PC-9 (cell line): Measurements from ENCODE around the gene LRP1. TPM values are rescaled to one million over a fixed set of nuclear protein-coding genes. Genes with fewer than 3 reads are reported as not detected.
A peak's percentile ranks its signal among the peaks of the same experiment; 100 is the strongest.

Source experiments
- BruUV-seq: library from RNA; stranded (reverse); fragments of 400-500 nt; replicated peaks from 2 replicates; lab custom pipeline; 2021; lab: Mats Ljungman, UMichigan
- CTCF ChIA-PET: fragments of 300-600 bp; sonication (Branson Sonifier 250); formaldehyde crosslinking; loops from one replicate; lab custom pipeline; 2022; ENCODE audit warnings: antibody characterized with exemption; lab: Charles Lee
- POLR2A ChIA-PET: fragments of 300-600 bp; sonication (Branson Sonifier 250); formaldehyde crosslinking; loops from one replicate; lab custom pipeline; 2022; ENCODE audit warnings: antibody characterized with exemption; ENCODE audit not compliant: unreplicated experiment; lab: Charles Lee
- DNase-seq, 2 experiments: peaks; one replicate each; pipeline versions ENCODE4 v3.0.0 to v3.0.0-alpha.2; 2015 to 2022; ENCODE audit warnings: mixed read lengths in 1 of 2
- H2AFZ ChIP-seq: fragments of 200-600 bp; sonication (generic); 2 replicates; pipeline ENCODE4 v1.8.1; 2017; ENCODE audit warnings: antibody characterized with exemption
- H3F3A ChIP-seq: fragments of 200-600 bp; sonication (generic); 2 replicates; pipeline ENCODE4 v1.8.1; 2017; ENCODE audit warnings: antibody characterized with exemption, mild to moderate bottlenecking, low read depth; ENCODE audit not compliant: insufficient read depth
- H3K27ac ChIP-seq: fragments of 200-600 bp; sonication (generic); 2 replicates; pipeline ENCODE4 v1.6.1; 2016; ENCODE audit warnings: mixed run types
- H3K27me3 ChIP-seq: fragments of 200-600 bp; sonication (generic); 2 replicates; pipeline ENCODE4 v1.6.1; 2016; ENCODE audit warnings: low read depth, mixed run types; ENCODE audit not compliant: insufficient read depth
- H3K36me3 ChIP-seq: fragments of 200-600 bp; sonication (generic); 2 replicates; pipeline ENCODE4 v1.6.1; 2016; ENCODE audit warnings: low read depth, mixed run types
- H3K4me1 ChIP-seq: fragments of 200-600 bp; sonication (generic); replicated peaks from 2 replicates; pipeline ENCODE4 v1.6.1; 2016; ENCODE audit warnings: mixed run types; ENCODE audit not compliant: insufficient read depth
- H3K4me2 ChIP-seq: fragments of 200-600 bp; sonication (generic); 2 replicates; pipeline ENCODE4 v1.6.1; 2017; ENCODE audit warnings: mixed run types
- H3K4me3 ChIP-seq: fragments of 200-600 bp; sonication (generic); 2 replicates; pipeline ENCODE4 v1.6.1; 2016; ENCODE audit warnings: mixed run types
- H3K79me2 ChIP-seq: fragments of 200-600 bp; sonication (generic); 2 replicates; pipeline ENCODE4 v1.6.1; 2017; ENCODE audit warnings: low read depth, mixed run types
- H3K9me2 ChIP-seq: fragments of 200-600 bp; sonication (generic); 2 replicates; pipeline ENCODE4 v1.8.1; 2017; ENCODE audit warnings: mild to moderate bottlenecking; ENCODE audit not compliant: insufficient read depth
- H3K9me3 ChIP-seq: fragments of 200-600 bp; sonication (generic); 2 replicates; pipeline ENCODE4 v1.8.1; 2016; ENCODE audit warnings: low read depth; ENCODE audit not compliant: insufficient read depth
- H4K20me1 ChIP-seq: fragments of 200-600 bp; sonication (generic); 2 replicates; pipeline ENCODE4 v1.8.1; 2017; ENCODE audit not compliant: insufficient read depth
- EZH2 ChIP-seq: fragments of 200-600 bp; sonication (generic); IDR thresholded peaks from 2 replicates; pipeline ENCODE4 v1.8.0; 2017; ENCODE audit warnings: antibody characterized with exemption, low read depth
- intact Hi-C: fragments of 100-400 bp; cut with micrococcal nuclease; formaldehyde crosslinking; loops from one replicate; pipeline ENCODE4 v1.10.0; 2022; ENCODE audit not compliant: unreplicated experiment
- total RNA-seq: library from RNA; stranded (reverse); gene quantifications from 2 replicates; pipeline ENCODE4 v1.2.3, GENCODE V29; 2021
- TF ChIP-seq, protein P1 (sequence below): fragments of 200-600 bp; sonication (generic); conservative IDR thresholded peaks from 2 replicates; pipeline ENCODE4 v1.6.1; 2017; ENCODE audit warnings: mixed run types, antibody characterized with exemption, mild to moderate bottlenecking, moderate library complexity

LRP1 gene
- total RNA-seq, 1 experiment from 2014 or later = 51.4 TPM

DNA sequence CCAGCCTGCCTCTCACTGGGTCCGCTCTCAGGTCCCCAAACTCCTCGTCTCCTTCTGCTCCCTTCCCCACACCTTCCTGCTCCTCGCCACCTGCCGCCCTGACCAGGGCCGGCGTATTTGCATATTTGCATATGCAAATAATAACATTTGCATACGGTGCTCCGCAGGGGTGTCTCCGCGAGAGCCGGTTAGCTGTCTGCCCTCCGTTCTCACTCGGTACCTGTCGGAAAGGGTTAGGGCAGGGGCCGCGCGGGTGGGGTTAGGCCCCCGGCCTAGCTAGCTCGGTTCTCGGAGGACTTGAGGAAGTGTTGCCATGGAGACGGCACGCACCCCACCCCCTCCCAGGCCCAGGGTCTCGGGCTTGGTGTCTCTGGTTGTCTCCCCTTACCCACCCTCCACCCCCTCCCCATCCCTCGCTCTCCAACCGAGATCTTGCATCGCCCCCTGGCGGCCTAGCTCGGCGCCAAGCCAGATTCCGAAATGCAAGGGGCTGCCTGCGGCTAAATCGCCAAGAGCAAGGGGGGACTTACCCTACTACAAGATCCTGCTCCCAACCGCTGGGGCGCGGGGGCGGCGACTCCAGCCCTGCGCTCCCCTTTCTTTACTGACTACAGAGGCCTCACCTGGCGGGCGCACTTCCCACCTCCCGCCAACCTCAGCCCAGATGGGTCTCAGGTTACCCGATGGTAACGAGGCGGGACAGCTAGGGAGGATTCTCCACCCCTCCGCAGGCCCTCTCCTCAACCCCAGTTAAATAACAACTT is 114.6 kb downstream of the LRP1 start:
- BruUV-seq = no TSS peak
- Histone ChIP-seq H3K4me2 (peak overlapping the region; percentile 99), H3K79me2 (no peaks in the 10 kb centered on the region), H4K20me1 (no peaks in the 10 kb centered on the region), H3K4me1 (0 out of 2 replicates have a peak, but pooled peaks cover 12% of the 10 kb centered on the region), H3K36me3 (no peaks in the 10 kb centered on the region), H3F3A (peaks cover 48% of the 10 kb centered on the region; the same call in 1 of the 2 replicates), H3K27ac (no peak overlapping the region), H3K27me3 (peaks cover 30% of the 10 kb centered on the region), H2AFZ (peak overlapping the region; percentile 70; the same call in 1 of the 2 replicates), H3K4me3 (peak overlapping the region; percentile 66), H3K9me2 (no peaks in the 10 kb centered on the region), H3K9me3 (no peaks in the 10 kb centered on the region)
- DNase-seq = peak; percentile 65 to 71
- ChIA-PET CTCF (interaction anchor here (0.6 to 2.5 kb wide), 13 partner anchors 13 to 1196 kb away, joined by 3 to 25 read pairs (median 4); partner anchors contain the start of gene SHMT2), POLR2A (interaction anchor here (0.6 to 0.7 kb wide), 3 partner anchors 119 to 131 kb away, joined by 8 to 15 read pairs (median 12); partner anchors contain the start of gene STAT6)
- no peak for TF ChIP-seq EZH2
- TF ChIP-seq, protein P1, sequence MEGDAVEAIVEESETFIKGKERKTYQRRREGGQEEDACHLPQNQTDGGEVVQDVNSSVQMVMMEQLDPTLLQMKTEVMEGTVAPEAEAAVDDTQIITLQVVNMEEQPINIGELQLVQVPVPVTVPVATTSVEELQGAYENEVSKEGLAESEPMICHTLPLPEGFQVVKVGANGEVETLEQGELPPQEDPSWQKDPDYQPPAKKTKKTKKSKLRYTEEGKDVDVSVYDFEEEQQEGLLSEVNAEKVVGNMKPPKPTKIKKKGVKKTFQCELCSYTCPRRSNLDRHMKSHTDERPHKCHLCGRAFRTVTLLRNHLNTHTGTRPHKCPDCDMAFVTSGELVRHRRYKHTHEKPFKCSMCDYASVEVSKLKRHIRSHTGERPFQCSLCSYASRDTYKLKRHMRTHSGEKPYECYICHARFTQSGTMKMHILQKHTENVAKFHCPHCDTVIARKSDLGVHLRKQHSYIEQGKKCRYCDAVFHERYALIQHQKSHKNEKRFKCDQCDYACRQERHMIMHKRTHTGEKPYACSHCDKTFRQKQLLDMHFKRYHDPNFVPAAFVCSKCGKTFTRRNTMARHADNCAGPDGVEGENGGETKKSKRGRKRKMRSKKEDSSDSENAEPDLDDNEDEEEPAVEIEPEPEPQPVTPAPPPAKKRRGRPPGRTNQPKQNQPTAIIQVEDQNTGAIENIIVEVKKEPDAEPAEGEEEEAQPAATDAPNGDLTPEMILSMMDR = peak; percentile 83
- intact Hi-C loops = loop anchor here (1.0 to 10.0 kb wide), 6 partner anchors 30 to 488 kb away; partner anchors contain the start of genes PRIM1 and STAT6

DNA sequence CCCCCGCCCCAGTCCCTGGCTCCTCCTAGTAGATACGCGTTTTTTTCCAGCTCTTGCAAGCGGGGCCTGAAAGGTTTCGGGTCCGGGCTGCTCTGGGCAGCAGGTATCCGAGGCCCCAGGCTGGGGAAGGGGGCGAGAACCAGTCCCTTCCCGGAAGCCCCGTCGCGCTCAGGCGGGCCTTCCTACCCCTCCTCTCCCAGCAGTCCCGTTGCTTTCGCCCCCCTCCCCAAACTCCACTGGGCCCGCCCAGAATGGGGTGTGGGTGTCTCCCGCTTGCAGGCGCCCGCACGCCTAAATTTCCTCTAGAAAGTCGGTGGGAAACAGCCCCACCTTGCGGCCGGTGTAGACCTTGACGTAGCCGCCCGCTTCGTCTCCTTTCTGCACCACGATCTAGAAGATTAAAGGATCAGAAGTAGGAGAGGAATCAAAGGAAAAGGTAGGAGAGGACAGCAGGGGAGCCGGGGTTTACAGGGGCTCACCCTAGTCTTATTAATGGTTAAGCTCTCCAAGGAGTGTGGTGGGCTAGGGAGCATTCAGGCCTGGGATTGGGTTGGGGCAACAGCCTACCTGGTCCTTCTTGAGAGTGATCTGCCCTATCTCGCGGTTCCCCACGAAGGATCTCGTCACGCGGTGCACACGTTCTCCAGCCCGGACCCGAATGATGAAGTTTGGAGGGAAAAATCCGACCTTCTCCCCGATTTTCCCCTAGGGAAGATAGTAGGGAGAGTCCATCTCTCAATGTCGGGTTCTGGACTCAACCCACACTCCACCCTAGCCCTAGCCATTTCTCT is 115.4 kb downstream of the LRP1 start:
- DNase-seq = peak; percentile 62 to 82
- no peaks in the 10 kb centered on the region for H3K9me2 ChIP-seq
- CTCF ChIA-PET = interaction anchor here (0.6 to 2.5 kb wide), 9 partner anchors 16 to 472 kb away, joined by 3 to 25 read pairs (median 4); no protein-coding TSS in a partner anchor
- H3F3A ChIP-seq = peaks cover 40% of the 10 kb centered on the region; the same call in 1 of the 2 replicates
- H3K9me3 ChIP-seq = no peaks in the 10 kb centered on the region
- H3K36me3 ChIP-seq = no peaks in the 10 kb centered on the region
- TF ChIP-seq, protein P1 = peak; percentile 76
- TF ChIP-seq EZH2 = no peak
- intact Hi-C loops = loop anchor here (1.0 to 10.0 kb wide), 6 partner anchors 30 to 489 kb away; partner anchors contain the start of genes PRIM1 and STAT6
- H4K20me1 ChIP-seq = no peaks in the 10 kb centered on the region
- H3K27ac ChIP-seq = no peak overlapping the region
- H3K4me1 ChIP-seq = 0 out of 2 replicates have a peak, but pooled peaks cover 12% of the 10 kb centered on the region
- BruUV-seq = no TSS peak
- H3K27me3 ChIP-seq = peaks cover 30% of the 10 kb centered on the region
- H3K4me2 ChIP-seq = peak overlapping the region; percentile 99
- peak overlapping the region; percentile 70 for H2AFZ ChIP-seq
- H3K4me3 ChIP-seq = peak overlapping the region; percentile 66; the same call in 1 of the 2 replicates
- POLR2A ChIA-PET = interaction anchor here (0.6 to 0.7 kb wide), 2 partner anchors 120 to 132 kb away, joined by 12 to 15 read pairs; partner anchors contain the start of gene STAT6
- no peaks in the 10 kb centered on the region for H3K79me2 ChIP-seq

DNA sequence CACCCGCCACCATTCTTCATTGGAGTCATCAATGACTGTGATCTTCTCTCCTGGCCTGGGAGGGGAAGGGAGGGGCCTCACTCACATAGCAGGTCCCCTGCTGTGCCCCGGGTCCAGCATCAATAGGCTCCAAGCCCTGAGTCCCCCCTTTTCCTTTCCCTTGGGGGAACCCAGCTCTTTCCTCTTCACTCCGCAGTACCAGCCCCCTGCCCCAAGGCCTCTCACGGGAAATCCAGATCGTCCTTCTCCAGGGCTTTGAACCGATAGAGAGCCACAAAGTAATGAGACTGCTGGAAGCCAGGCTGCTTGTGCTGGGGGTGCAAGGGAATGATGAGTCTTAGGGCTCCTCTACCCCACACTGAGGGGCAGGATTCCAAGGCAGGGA is 116.0 kb downstream of the LRP1 start:
- no TSS peak for BruUV-seq
- POLR2A ChIA-PET = no interaction called here
- CTCF ChIA-PET = interaction anchor here (2.5 kb wide), 1 partner anchor 31 kb away, joined by 25 read pairs; no protein-coding TSS in a partner anchor

More for the DNA sequence above, 116.0 kb downstream of the LRP1 start:
- 0 out of 2 replicates have a peak, but pooled peaks cover 12% of the 10 kb centered on the region for H3K4me1 ChIP-seq
- H3K79me2 ChIP-seq = no peaks in the 10 kb centered on the region
- intact Hi-C loops = loop anchor here (5.0 to 10.0 kb wide), 3 partner anchors 62 to 490 kb away; partner anchors contain the start of genes PRIM1 and STAT6
- H2AFZ ChIP-seq = no peak overlapping the region
- H3K4me2 ChIP-seq = no peak overlapping the region
- no peak overlapping the region for H3K4me3 ChIP-seq
- TF ChIP-seq, protein P1 = no peak
- TF ChIP-seq EZH2 = no peak
- H3F3A ChIP-seq = peaks cover 40% of the 10 kb centered on the region; the same call in 1 of the 2 replicates
- no peak for DNase-seq
- H3K27me3 ChIP-seq = peaks cover 30% of the 10 kb centered on the region
- no peaks in the 10 kb centered on the region for H3K36me3 ChIP-seq
- H4K20me1 ChIP-seq = no peaks in the 10 kb centered on the region
- H3K27ac ChIP-seq = no peak overlapping the region
- H3K9me3 ChIP-seq = no peaks in the 10 kb centered on the region
- no peaks in the 10 kb centered on the region for H3K9me2 ChIP-seq
